HepG2 (cell line): ENCODE measurements around the gene MFNG.

Experiments used
- BRCA1 ChIP-seq: sonication (generic); formaldehyde crosslinking; IDR thresholded peaks from 2 replicates; pipeline ENCODE4 v1.4.0; 2020; ENCODE audit warnings: missing genetic modification reagents
- EZH2 ChIP-seq: conservative IDR thresholded peaks from 2 replicates; pipeline ENCODE4 v1.6.1; 2012; ENCODE audit warnings: mild to moderate bottlenecking, low read depth, low read length, moderate library complexity
- HNRNPLL ChIP-seq: fragments of 200-400 bp; formaldehyde crosslinking; IDR thresholded peaks from 2 replicates; pipeline ENCODE4 v1.6.1; 2017; ENCODE audit warnings: mild to moderate bottlenecking, low read depth, low read length; ENCODE audit not compliant: poor library complexity, severe bottlenecking
- TF ChIP-seq, protein P1 (sequence below): sonication (generic); formaldehyde crosslinking; IDR thresholded peaks from 2 replicates; pipeline ENCODE4 v1.5.0; 2020; ENCODE audit warnings: mild to moderate bottlenecking, missing genetic modification reagents, moderate library complexity
- TF ChIP-seq, protein P2 (sequence below): sonication (generic); formaldehyde crosslinking; IDR thresholded peaks from 2 replicates; pipeline ENCODE4 v1.4.0; 2020; ENCODE audit warnings: mild to moderate bottlenecking, missing genetic modification reagents

DNA sequence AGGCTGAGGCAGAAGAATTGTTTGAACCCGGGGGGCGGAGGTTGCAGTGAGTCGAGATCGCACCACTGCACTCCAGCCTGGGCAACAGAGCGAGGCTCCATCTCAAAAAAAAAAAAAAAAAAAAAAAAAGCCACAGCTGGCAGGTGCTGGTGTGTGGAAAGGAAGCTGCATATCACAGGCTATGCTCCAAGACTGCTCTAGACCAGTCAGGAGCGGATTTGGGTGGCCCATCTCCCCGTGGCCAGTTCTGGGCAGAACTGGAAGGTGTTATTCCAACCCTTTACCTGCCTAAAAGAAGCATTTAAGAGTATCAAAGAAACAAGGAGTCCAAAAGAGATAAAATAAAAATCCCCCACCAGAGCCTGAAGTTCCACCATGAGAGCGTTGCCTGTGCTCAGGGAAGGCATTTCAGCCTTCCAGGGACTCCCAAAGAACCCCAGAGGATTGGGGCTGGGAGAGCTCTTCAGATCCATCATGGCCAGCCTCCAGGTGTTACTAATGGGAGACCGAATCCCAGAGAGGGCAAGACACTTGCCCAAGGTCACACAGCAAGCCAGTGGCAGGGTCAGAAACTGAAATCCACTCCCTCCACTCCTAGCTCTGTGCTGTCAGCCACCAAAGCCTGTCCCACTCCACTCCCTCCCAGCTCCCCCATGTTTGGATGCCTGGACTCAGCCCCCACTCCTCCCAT, 14.3 kb downstream of the MFNG start:
- TF ChIP-seq EZH2 (no peak), BRCA1 (CRISPR knock-in tag) (no peak), HNRNPLL (no peak)
- TF ChIP-seq, protein P1, sequence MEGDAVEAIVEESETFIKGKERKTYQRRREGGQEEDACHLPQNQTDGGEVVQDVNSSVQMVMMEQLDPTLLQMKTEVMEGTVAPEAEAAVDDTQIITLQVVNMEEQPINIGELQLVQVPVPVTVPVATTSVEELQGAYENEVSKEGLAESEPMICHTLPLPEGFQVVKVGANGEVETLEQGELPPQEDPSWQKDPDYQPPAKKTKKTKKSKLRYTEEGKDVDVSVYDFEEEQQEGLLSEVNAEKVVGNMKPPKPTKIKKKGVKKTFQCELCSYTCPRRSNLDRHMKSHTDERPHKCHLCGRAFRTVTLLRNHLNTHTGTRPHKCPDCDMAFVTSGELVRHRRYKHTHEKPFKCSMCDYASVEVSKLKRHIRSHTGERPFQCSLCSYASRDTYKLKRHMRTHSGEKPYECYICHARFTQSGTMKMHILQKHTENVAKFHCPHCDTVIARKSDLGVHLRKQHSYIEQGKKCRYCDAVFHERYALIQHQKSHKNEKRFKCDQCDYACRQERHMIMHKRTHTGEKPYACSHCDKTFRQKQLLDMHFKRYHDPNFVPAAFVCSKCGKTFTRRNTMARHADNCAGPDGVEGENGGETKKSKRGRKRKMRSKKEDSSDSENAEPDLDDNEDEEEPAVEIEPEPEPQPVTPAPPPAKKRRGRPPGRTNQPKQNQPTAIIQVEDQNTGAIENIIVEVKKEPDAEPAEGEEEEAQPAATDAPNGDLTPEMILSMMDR (CRISPR knock-in tag) = no peak
- TF ChIP-seq, protein P2, sequence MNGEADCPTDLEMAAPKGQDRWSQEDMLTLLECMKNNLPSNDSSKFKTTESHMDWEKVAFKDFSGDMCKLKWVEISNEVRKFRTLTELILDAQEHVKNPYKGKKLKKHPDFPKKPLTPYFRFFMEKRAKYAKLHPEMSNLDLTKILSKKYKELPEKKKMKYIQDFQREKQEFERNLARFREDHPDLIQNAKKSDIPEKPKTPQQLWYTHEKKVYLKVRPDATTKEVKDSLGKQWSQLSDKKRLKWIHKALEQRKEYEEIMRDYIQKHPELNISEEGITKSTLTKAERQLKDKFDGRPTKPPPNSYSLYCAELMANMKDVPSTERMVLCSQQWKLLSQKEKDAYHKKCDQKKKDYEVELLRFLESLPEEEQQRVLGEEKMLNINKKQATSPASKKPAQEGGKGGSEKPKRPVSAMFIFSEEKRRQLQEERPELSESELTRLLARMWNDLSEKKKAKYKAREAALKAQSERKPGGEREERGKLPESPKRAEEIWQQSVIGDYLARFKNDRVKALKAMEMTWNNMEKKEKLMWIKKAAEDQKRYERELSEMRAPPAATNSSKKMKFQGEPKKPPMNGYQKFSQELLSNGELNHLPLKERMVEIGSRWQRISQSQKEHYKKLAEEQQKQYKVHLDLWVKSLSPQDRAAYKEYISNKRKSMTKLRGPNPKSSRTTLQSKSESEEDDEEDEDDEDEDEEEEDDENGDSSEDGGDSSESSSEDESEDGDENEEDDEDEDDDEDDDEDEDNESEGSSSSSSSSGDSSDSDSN = no peak
